GM12874 (cell line): ENCODE measurements around the gene CORIN.

Experiments used
- CTCF ChIP-seq: IDR thresholded peaks from 2 replicates; pipeline ENCODE4 v1.5.1; 2011; ENCODE audit warnings: low read depth, mild to moderate bottlenecking, control low read depth, low read length, moderate library complexity; ENCODE audit not compliant: insufficient read depth

The CORIN gene

GRCh38 chr4:47612116-47613023 lies 225.5 kb downstream of the CORIN start:
- TF ChIP-seq CTCF, result no peak

- no peak for TF ChIP-seq CTCF
These were observed 231.4 kb downstream of the CORIN start for GRCh38 chr4:47606482-47606881.

DNA sequence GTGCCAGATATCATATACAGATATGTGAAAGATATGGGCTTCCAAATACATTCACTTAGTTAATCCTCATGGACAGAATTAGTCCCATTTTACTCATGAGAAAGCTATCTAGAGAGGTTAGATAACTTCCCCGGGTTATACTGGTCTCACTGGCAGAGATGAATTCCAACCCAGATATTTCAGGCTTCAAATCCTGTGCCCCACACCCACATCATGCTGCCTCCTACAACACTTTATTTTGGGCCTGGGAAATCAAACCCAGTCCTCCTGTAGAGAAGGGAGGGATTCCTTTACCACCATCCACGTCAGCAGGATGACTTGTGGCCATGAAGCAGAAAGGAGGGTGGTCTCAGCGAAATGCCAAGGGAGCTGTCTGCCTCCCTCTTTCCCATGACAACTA lies 239.0 kb downstream of the CORIN start:
- no peak for TF ChIP-seq CTCF

- no peak for TF ChIP-seq CTCF
These were observed 239.5 kb downstream of the CORIN start for GRCh38 chr4:47598320-47598719.

DNA sequence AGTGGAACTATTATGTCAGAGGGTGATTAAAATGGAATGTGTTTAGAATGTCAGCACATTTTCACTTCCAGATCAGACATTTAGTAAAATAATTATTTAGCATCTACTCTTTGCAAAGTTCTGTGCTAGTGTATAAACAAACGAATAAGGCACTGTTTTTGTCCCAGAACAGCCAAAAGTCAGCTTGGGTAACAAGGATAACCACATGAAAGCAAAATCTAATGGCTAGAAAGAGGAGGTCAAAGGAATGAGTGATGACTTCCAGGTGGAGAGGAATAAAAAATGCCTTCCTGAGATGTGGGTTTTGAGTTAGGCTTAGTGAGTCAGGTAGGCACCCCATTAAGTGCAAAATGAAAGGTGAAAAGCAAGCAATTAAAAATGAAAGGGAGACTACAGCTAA lies 240.2 kb downstream of the CORIN start:
- no peak for TF ChIP-seq CTCF

DNA sequence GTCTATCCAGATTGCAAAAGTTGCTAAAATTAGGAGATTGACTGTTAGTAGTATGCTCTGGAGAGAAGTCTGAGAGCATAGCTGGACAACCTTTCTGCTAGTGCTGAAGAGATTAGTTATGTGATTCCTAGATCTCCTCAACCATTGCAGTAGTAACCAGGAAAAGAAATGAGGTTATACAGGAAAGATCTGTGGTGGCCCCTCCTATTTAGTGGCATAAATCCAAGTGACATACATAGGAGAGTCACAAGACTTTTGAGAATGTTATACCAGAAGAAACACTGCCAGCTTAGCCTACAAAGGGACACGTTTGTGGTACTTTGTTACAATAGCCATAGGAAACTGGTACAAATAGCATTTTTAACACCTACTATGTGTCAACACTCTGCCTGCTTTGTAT lies 247.5 kb downstream of the CORIN start:
- no peak for TF ChIP-seq CTCF

DNA sequence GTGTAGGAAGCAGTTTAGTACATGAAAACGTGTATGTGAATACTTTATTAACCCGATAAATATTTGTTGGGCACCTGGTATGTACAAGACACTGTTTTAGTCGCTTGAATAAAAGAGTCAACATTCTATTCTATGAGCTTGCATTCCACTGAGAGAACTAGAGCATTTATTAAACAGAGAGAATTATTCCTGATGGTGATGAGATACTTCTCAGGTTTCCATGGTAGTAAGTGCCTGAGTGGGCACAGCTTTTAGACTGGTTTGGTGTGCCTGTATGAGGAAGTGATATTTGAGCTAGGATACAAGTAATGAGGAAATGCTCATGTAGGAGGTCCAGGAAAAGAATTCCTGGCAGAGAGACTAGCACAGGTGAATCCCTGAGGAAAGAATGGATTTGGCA lies 258.6 kb downstream of the CORIN start:
- no peak for TF ChIP-seq CTCF
